Lung (tissue), 12 donors: ENCODE measurements around the gene C2CD4D. TPM values are rescaled to one million over a fixed set of nuclear protein-coding genes. Genes with fewer than 3 reads are reported as not detected.

Experiments
- ATAC-seq: fragments of 200-7000 bp; cut with Tn5 transposase; one replicate; pipeline ENCODE4 v1.9.1; 2020; ENCODE audit warnings: moderate number of reproducible peaks; ENCODE audit not compliant: insufficient read depth, low FRiP score
- DNase-seq, 3 donors: peaks; one replicate each; pipeline ENCODE4 v3.0.0-alpha.2; 2013 to 2017
- H3K27ac ChIP-seq, 2 donors: one replicate each; pipeline ENCODE4 v1.5.1; 2013; ENCODE audit warnings: mild to moderate bottlenecking in 2 of 2, moderate library complexity in 2 of 2, control low read depth in 1 of 2, inconsistent platforms in 1 of 2, low read depth in 1 of 2, low read length in 1 of 2
- H3K27me3 ChIP-seq, 3 donors: one replicate each; pipeline ENCODE4 v1.5.1; 2013; ENCODE audit warnings: low read length in 2 of 3; ENCODE audit not compliant: control insufficient read depth in 3 of 3, insufficient read depth in 3 of 3
- H3K36me3 ChIP-seq, 4 donors: one replicate each; pipeline ENCODE4 v1.5.1; 2013; ENCODE audit warnings: low read length in 4 of 4, mild to moderate bottlenecking in 1 of 4, moderate library complexity in 1 of 4; ENCODE audit not compliant: control insufficient read depth in 4 of 4, insufficient read depth in 4 of 4
- H3K4me1 ChIP-seq, 5 donors: one replicate each; pipeline ENCODE4 v1.5.1; 2013; ENCODE audit warnings: low read length in 5 of 5, mild to moderate bottlenecking in 2 of 5, moderate library complexity in 1 of 5; ENCODE audit not compliant: control insufficient read depth in 5 of 5, insufficient read depth in 5 of 5
- H3K4me3 ChIP-seq: one replicate; pipeline ENCODE4 v1.5.1; 2013; ENCODE audit warnings: mild to moderate bottlenecking, control low read depth, moderate library complexity
- H3K9ac ChIP-seq, 2 donors: one replicate each; pipeline ENCODE4 v1.5.1; 2013; ENCODE audit warnings: low read length in 2 of 2, control low read depth in 1 of 2; ENCODE audit not compliant: insufficient read depth in 1 of 2
- H3K9me3 ChIP-seq, 4 donors: one replicate each; pipeline ENCODE4 v1.5.1; 2013; ENCODE audit warnings: low read length in 3 of 4, mild to moderate bottlenecking in 1 of 4, moderate library complexity in 1 of 4; ENCODE audit not compliant: control insufficient read depth in 4 of 4, insufficient read depth in 3 of 4
- WGBS, 2 donors: extraction: QIAGEN DNeasy Blood & Tissue Kit; methylation state at CpG; one replicate each; pipeline ENCODE4 v1.1.7; 2013; 5-methylcytosine and 5-hydroxymethylcytosine counted together
- polyA plus RNA-seq, 2 donors: library from polyadenylated mRNA; stranded (reverse); fragments of 200-250 nt; gene quantifications; one replicate each; pipeline ENCODE4 v1.2.1, GENCODE V29; 2013
- total RNA-seq, 2 donors: library from RNA; depleted of rRNA in 1 of 2; stranded (reverse); fragments of >200 nt in 1 of 2; gene quantifications; one replicate each; pipeline ENCODE4 v1.2.1, GENCODE V29; 2014 to 2021
- TF ChIP-seq, protein P1 (sequence below): IDR thresholded peaks from 2 replicates; pipeline ENCODE4 v1.5.1; 2012; ENCODE audit warnings: mild to moderate bottlenecking; ENCODE audit errors: control extremely low read depth, extremely low read depth
- donor health status: control.
- donor health status: control.
- donor health status: Bipolar disorder and iron deficiency.
- donor health status: healthy.
- donor health status: DM: yes; HTN: yes; CAD: no.

Gene C2CD4D
- total and polyA plus RNA-seq, 4 donors, result 0.10 to 0.40 (median 0.19) TPM; not detected in 1

DNA sequence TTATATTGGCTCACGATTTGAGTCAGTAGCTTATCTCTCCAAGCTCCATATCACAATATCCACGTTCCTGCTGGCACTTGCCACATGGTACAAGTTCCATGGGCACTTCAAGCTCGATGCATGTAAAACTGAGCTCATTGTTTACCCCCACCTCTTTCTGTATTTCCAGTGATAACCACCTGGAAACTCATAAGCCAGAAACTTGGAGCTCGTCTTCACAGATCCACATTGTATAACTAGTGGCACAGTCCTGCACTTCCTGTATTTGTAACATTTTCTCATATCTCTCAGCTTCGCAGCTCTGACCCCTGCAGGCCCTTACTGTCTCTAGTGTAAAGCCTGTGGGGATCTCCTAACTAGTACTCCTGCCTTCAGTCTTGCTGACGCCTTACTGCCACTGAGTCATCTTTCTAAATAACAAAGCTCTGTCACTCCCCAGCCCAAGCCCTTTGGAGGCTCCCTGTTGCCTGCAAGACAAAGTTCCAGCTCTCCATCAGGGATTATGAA is 6.5 kb upstream of the C2CD4D start:
- H3K9me3 ChIP-seq, result no peaks in the 10 kb centered on the region
- H3K27ac ChIP-seq, result no peak overlapping the region
- DNase-seq (no peak), ATAC-seq (no peak)
- WGBS, 2 donors, result 54 to 56% methylated on average over 6 of the region's 6 CpGs
- H3K4me3 ChIP-seq, result no peak overlapping the region
- peaks cover 0 to 28% (median 14%) of the 10 kb centered on the region in 5 donors for H3K4me1 ChIP-seq
- H3K27me3 ChIP-seq, result peaks cover 0 to 2% (median 0%) of the 10 kb centered on the region in 3 donors
- TF ChIP-seq, protein P1, sequence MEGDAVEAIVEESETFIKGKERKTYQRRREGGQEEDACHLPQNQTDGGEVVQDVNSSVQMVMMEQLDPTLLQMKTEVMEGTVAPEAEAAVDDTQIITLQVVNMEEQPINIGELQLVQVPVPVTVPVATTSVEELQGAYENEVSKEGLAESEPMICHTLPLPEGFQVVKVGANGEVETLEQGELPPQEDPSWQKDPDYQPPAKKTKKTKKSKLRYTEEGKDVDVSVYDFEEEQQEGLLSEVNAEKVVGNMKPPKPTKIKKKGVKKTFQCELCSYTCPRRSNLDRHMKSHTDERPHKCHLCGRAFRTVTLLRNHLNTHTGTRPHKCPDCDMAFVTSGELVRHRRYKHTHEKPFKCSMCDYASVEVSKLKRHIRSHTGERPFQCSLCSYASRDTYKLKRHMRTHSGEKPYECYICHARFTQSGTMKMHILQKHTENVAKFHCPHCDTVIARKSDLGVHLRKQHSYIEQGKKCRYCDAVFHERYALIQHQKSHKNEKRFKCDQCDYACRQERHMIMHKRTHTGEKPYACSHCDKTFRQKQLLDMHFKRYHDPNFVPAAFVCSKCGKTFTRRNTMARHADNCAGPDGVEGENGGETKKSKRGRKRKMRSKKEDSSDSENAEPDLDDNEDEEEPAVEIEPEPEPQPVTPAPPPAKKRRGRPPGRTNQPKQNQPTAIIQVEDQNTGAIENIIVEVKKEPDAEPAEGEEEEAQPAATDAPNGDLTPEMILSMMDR, result no peak
- H3K9ac ChIP-seq, result no peak overlapping the region
- no peaks in the 10 kb centered on the region for H3K36me3 ChIP-seq

DNA sequence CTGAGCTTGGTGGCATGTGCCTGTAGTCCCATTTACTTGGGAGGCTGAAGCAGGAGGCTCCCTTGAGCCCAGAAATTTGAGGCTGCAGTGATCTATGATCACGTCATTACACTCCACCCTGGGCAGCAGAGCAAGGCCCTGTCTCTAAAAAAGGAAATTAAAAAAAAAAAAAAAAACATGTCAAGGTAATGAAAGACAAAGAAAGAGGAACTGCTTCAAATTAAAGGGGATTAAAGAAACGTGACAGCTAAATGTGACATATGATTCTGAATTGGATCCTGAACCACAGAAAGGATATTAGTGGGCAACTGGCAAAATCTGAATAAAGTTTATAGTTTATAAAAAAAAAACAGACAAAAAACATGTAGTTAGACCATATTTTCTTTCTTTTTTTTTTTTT is 3.8 kb upstream of the C2CD4D start:
- no peaks in the 10 kb centered on the region for H3K36me3 ChIP-seq
- WGBS, 2 donors, result 39 to 76% methylated on average over 2 of the region's 2 CpGs
- no peak overlapping the region for H3K9ac ChIP-seq
- DNase-seq (no peak), ATAC-seq (no peak)
- TF ChIP-seq, protein P1, result no peak
- H3K9me3 ChIP-seq, result no peaks in the 10 kb centered on the region
- no peak overlapping the region for H3K4me3 ChIP-seq
- peaks cover 0 to 32% (median 6%) of the 10 kb centered on the region in 5 donors for H3K4me1 ChIP-seq
- H3K27me3 ChIP-seq, result peaks cover 0 to 23% (median 20%) of the 10 kb centered on the region in 3 donors
- H3K27ac ChIP-seq, result no peak overlapping the region

DNA sequence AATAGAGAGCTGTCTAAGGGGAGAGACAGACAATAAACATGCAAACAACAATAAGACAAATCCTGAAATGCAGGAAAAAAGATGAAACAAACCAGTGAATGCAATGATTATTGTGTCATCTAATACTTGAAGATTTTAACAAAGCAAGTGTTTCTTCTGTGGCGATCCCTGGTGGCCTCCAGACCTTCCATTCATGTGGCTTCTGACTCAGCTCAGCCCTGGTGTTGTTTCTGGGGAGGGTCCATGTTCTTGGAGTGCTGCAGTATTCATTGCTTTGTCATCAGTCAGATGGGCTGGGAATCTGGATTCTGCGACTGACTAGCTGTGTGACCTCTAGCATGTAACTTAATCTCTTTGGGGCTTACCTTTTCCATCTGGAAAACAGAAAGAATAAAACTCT is 1.5 kb upstream of the C2CD4D start:
- DNase-seq (no peak), ATAC-seq (no peak)
- H3K4me3 ChIP-seq, result no peak overlapping the region
- peaks cover 0 to 35% (median 35%) of the 10 kb centered on the region in 3 donors for H3K27me3 ChIP-seq
- TF ChIP-seq, protein P1, result no peak
- peaks cover 0 to 20% (median 7%) of the 10 kb centered on the region in 5 donors for H3K4me1 ChIP-seq
- 96 to 97% methylated on average over 2 of the region's 2 CpGs for WGBS, 2 donors
- H3K9me3 ChIP-seq, result no peaks in the 10 kb centered on the region
- no peaks in the 10 kb centered on the region for H3K36me3 ChIP-seq
- no peak overlapping the region for H3K9ac ChIP-seq
- no peak overlapping the region for H3K27ac ChIP-seq

DNA sequence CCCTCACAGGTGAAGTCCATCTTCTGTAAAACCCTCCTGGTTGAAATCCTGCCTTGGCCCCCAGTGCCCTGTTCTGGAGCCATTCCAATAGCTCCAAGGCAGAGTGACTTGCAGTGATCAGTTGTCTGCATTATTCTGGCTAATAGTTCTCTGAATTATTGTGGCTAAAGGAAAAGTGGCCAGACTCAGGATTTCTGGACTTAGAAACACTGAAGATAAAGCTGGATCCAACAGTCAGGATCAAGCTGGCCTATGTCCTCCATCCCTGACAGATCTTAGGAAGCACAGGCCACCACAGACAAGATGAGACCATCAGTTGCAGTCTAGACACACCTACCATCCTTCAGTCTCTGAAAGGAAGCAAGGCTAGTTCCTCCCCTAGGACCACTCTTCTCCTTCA is 801 bp upstream of the C2CD4D start:
- ATAC-seq (no peak), DNase-seq (no peak)
- H3K4me1 ChIP-seq, result peaks cover 0 to 20% (median 7%) of the 10 kb centered on the region in 5 donors
- H3K4me3 ChIP-seq, result no peak overlapping the region
- peak overlapping the region in 1 of 2 donors; percentile 49 for H3K27ac ChIP-seq
- no peaks in the 10 kb centered on the region for H3K36me3 ChIP-seq
- peaks cover 0 to 38% (median 35%) of the 10 kb centered on the region in 3 donors for H3K27me3 ChIP-seq
- TF ChIP-seq, protein P1, result no peak
- peak overlapping the region in 1 of 2 donors; percentile 39 for H3K9ac ChIP-seq
- no peaks in the 10 kb centered on the region for H3K9me3 ChIP-seq
